Measurements from ENCODE around the gene ZNF329. TPM values are rescaled to one million over a fixed set of nuclear protein-coding genes. Genes with fewer than 3 reads are reported as not detected.
A peak's percentile ranks its signal among the peaks of the same experiment; 100 is the strongest.

Gene ZNF329
- total and polyA plus RNA-seq, 9 of the 15 experiments (the other 6 are each of a cell fraction or from before 2014, with no cell fraction given) = 0.21 to 3.6 (median 2.2) TPM

DNA sequence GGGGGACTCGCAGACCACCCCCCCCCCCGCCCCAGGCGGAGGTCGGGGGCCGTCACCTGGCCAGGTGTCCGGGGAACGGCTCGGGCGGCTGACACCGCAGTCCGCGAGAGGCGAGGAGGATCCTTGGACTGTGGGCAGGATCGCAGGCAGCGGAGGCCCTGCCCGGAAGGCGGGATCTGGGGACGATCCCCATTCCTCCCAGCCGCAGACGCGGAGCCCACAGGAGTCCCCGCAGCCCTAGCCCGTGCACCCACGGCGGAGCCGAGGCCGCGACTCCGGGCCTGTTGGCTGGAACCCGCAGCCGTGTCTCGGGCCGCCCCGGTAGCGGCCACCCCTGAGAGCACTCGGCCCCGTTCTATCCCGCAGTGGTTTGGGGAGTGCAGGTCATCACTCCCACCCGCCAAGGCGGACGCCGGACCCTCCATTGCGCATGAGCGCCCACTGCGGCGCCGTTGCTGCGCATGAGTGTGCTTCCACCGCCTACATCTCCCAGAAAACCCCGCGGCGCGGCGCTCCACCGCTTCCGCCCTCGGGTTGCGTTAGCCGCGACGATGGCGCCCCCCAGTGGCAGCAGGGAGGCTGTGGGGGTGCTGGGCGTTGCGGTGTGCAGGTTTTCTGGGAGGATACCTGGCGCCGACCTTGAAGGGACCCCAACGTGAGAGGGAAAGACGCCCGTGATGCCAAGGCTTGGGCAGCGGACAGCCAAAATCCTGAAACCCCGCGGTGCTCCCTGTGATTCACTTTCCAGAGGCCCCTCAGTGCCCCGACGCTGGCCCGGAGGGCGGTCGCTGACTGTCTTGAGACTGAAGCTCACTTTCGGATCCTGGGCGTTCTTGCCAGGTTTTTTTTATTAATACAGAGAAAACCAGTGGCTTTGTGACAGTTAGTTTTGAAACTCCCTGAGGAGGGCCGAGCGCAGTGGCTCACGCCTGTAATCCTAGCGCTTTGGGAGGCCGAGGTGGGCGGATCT lies 4.4 kb upstream of the ZNF329 start (continued):
- peak; percentile 65 for TF ChIP-seq SMC3 (conservative IDR thresholded peaks at IDR 0.05; ENCODE audit: insufficient read depth, low read depth, low read length)
- TF ChIP-seq GTF2B (IDR thresholded peaks at IDR 0.05; ENCODE audit: extremely low read depth, insufficient read length) = no peak
- TF ChIP-seq ETV5 (CRISPR knock-in tag; IDR thresholded peaks at IDR 0.05; ENCODE audit: low read depth) = 0 out of 2 replicates have a peak, but pooled peaks have one; percentile 21
- 0 out of 2 replicates have a peak, but pooled peaks have one; percentile 43 for TF ChIP-seq TFAP4 (CRISPR knock-in tag; IDR thresholded peaks at IDR 0.05; ENCODE audit: borderline replicate concordance)
- TF ChIP-seq ATF7 (IDR thresholded peaks at IDR 0.05) = peak; percentile 29
- 0 out of 2 replicates have a peak, but pooled peaks have one; percentile 4 for TF ChIP-seq ZKSCAN1 (IDR thresholded peaks at IDR 0.05; ENCODE audit: low read depth, low read length)
- no peak for TF ChIP-seq SRSF9 (IDR thresholded peaks at IDR 0.05; ENCODE audit: borderline replicate concordance, low read depth, low read length)
- peak; percentile 49; the same call in 1 of the 2 replicates for TF ChIP-seq ESRRA (IDR thresholded peaks at IDR 0.05; ENCODE audit: borderline replicate concordance, low read depth)
- TF ChIP-seq ARID3A (IDR thresholded peaks at IDR 0.05; ENCODE audit: borderline replicate concordance, low read depth, low read length) = no peak
- TF ChIP-seq ELF2 (CRISPR knock-in tag; IDR thresholded peaks at IDR 0.05) = peak; percentile 88
- TF ChIP-seq GABPB1 (CRISPR knock-in tag; IDR thresholded peaks at IDR 0.05) = peak; percentile 88
- TF ChIP-seq ZNF263 (CRISPR knock-in tag; IDR thresholded peaks at IDR 0.05; ENCODE audit: borderline replicate concordance) = 0 out of 2 replicates have a peak, but pooled peaks have one; percentile 3
- no peak for TF ChIP-seq BACH1 (tag; IDR thresholded peaks at IDR 0.05)
- TF ChIP-seq NRF1 (conservative IDR thresholded peaks at IDR 0.05 in 1 of 2, IDR thresholded peaks at IDR 0.05 in 1 of 2) = peak; percentile 94 to 95
- peak; percentile 88 for TF ChIP-seq CTCFL (IDR thresholded peaks at IDR 0.05; ENCODE audit: borderline replicate concordance, insufficient read depth, low read depth, low read length, poor library complexity, severe bottlenecking)
- peak; percentile 78 for TF ChIP-seq MEIS2 (IDR thresholded peaks at IDR 0.05; ENCODE audit: partially characterized antibody)
- TF ChIP-seq MTA3 (IDR thresholded peaks at IDR 0.05; ENCODE audit: borderline replicate concordance) = peak; percentile 37; the same call in 1 of the 2 replicates
- no peak for TF ChIP-seq MCM5 (IDR thresholded peaks at IDR 0.05; ENCODE audit: low read depth)
- peak; percentile 88 for TF ChIP-seq GABPA (tag; conservative IDR thresholded peaks at IDR 0.05; ENCODE audit: low read depth)
- 0 out of 2 replicates have a peak, but pooled peaks have one; percentile 9 for TF ChIP-seq CBX5 (IDR thresholded peaks at IDR 0.05; ENCODE audit: borderline replicate concordance, low read depth)
- TF ChIP-seq RB1 (IDR thresholded peaks at IDR 0.05; ENCODE audit: low read depth) = peak; percentile 57; the same call in 1 of the 2 replicates

Data from K562 (cell line).